Smooth muscle cell (in vitro differentiated cells): ENCODE data around the gene ABCC12. TPM values are rescaled to one million over a fixed set of nuclear protein-coding genes. Genes with fewer than 3 reads are reported as not detected.

Source experiments
- DNase-seq: peaks from one replicate; lab custom pipeline; 2025; ENCODE audit not compliant: unreplicated experiment; lab: John Stamatoyannopoulos, UW
- H2AFZ ChIP-seq: fragments of 200-600 bp; sonication (generic); 2 replicates; pipeline ENCODE4 v1.6.0; 2016; ENCODE audit warnings: antibody characterized with exemption, low read depth, mild to moderate bottlenecking
- H3F3A ChIP-seq: fragments of 200-600 bp; sonication (generic); 2 replicates; pipeline ENCODE4 v1.6.0; 2017; ENCODE audit warnings: antibody characterized with exemption, low read depth
- H3K27ac ChIP-seq: fragments of 200-600 bp; sonication (generic); 2 replicates; pipeline ENCODE4 v1.5.1; 2016; ENCODE audit warnings: low read depth, mild to moderate bottlenecking
- H3K27me3 ChIP-seq: fragments of 200-600 bp; sonication (generic); 2 replicates; pipeline ENCODE4 v1.6.1; 2016; ENCODE audit warnings: low read depth, mild to moderate bottlenecking
- H3K36me3 ChIP-seq: fragments of 200-600 bp; sonication (generic); 2 replicates; pipeline ENCODE4 v1.5.1; 2016; ENCODE audit warnings: low read depth
- H3K4me1 ChIP-seq: fragments of 200-600 bp; sonication (generic); 2 replicates; pipeline ENCODE4 v1.5.1; 2016; ENCODE audit warnings: low read depth
- H3K4me2 ChIP-seq: fragments of 200-600 bp; sonication (generic); 2 replicates; pipeline ENCODE4 v1.6.0; 2016; ENCODE audit warnings: mild to moderate bottlenecking
- H3K4me3 ChIP-seq: fragments of 200-600 bp; sonication (generic); 2 replicates; pipeline ENCODE4 v1.5.1; 2016; ENCODE audit warnings: mild to moderate bottlenecking
- H3K79me2 ChIP-seq: fragments of 200-600 bp; sonication (generic); 2 replicates; pipeline ENCODE4 v1.6.0; 2016; ENCODE audit warnings: low read depth, mild to moderate bottlenecking
- H3K9ac ChIP-seq: fragments of 200-600 bp; sonication (generic); 2 replicates; pipeline ENCODE4 v1.6.0; 2016; ENCODE audit warnings: low read depth
- H3K9me3 ChIP-seq: fragments of 200-600 bp; sonication (generic); replicated peaks from 2 replicates; pipeline ENCODE4 v1.5.1; 2016; ENCODE audit warnings: low read depth
- H4K20me1 ChIP-seq: fragments of 200-600 bp; sonication (generic); 2 replicates; pipeline ENCODE4 v1.6.0; 2016; ENCODE audit warnings: low read depth
- WGBS: methylation state at CpG from one replicate; pipeline ENCODE4 v1.1.7; 2016; ENCODE audit warnings: low lambda C conversion rate; 5-methylcytosine and 5-hydroxymethylcytosine counted together
- polyA plus RNA-seq: library from polyadenylated mRNA; unstranded; fragments of >200 nt; fragmentation: Nextera tagmentation; extraction: Ambion mirVana; gene quantifications from 2 replicates; pipeline ENCODE4 v1.2.1, GENCODE V29; 2016
- total RNA-seq: library from RNA; depleted of rRNA; stranded (reverse); fragments of >200 nt; gene quantifications from 2 replicates; pipeline ENCODE4 v1.2.3, GENCODE V29; 2014
- TF ChIP-seq, protein P1 (sequence below): fragments of 200-600 bp; sonication (generic); IDR thresholded peaks from 2 replicates; pipeline ENCODE4 v1.5.1; 2017; ENCODE audit warnings: borderline replicate concordance, mild to moderate bottlenecking, antibody characterized with exemption; ENCODE audit not compliant: insufficient read depth, poor library complexity, severe bottlenecking

ABCC12 gene
- total and polyA plus RNA-seq, 2 experiments from 2014 or later: not detected

DNA sequence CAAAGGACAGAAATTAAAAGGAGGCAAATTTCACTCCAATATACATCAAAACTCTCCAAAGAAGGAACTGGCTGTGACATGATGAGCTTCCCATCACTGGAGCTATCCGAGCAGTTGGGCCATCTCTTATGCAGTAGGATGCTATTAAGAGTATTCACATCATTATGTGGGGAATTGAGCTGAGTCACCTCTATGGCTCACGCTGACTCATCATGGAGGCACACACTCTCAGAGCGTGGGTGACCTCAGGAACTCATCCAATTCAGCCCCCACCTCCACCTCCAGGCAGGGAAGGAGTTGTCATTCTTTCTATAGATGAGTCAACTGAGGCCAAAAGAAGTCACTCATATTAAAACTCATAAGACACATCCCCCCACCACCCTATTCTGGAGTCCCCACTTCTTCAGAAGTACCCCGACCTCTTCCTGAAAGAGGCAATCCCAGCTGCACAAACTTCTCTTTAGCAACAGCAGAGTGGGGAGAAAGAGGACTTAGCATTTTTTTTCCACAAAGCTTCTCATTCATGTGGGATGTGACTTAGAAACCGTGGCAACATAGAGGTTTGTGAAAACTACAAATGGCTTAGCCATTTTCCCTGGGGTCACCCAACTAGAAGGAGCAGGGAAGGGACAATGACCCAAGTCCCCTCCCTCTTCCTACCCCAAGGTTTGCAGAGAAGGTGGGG lies 32.5 kb downstream of the ABCC12 start:
- 14% methylated on average over 5 of the region's 5 CpGs for WGBS
- peaks cover 13% of the 10 kb centered on the region for H3F3A ChIP-seq
- no peaks in the 10 kb centered on the region for H3K36me3 ChIP-seq
- H3K27me3 ChIP-seq: no peaks in the 10 kb centered on the region
- H3K4me2 ChIP-seq: peak overlapping the region; percentile 66
- H3K9ac ChIP-seq: peak overlapping the region; percentile 67
- DNase-seq: no peak
- H3K79me2 ChIP-seq: no peaks in the 10 kb centered on the region
- H3K9me3 ChIP-seq: no peaks in the 10 kb centered on the region
- peak overlapping the region; percentile 9 for H2AFZ ChIP-seq
- peaks cover 11% of the 10 kb centered on the region for H3K4me1 ChIP-seq
- H4K20me1 ChIP-seq: no peaks in the 10 kb centered on the region
- H3K4me3 ChIP-seq: no peak overlapping the region
- peak overlapping the region; percentile 94 for H3K27ac ChIP-seq
- TF ChIP-seq, protein P1, sequence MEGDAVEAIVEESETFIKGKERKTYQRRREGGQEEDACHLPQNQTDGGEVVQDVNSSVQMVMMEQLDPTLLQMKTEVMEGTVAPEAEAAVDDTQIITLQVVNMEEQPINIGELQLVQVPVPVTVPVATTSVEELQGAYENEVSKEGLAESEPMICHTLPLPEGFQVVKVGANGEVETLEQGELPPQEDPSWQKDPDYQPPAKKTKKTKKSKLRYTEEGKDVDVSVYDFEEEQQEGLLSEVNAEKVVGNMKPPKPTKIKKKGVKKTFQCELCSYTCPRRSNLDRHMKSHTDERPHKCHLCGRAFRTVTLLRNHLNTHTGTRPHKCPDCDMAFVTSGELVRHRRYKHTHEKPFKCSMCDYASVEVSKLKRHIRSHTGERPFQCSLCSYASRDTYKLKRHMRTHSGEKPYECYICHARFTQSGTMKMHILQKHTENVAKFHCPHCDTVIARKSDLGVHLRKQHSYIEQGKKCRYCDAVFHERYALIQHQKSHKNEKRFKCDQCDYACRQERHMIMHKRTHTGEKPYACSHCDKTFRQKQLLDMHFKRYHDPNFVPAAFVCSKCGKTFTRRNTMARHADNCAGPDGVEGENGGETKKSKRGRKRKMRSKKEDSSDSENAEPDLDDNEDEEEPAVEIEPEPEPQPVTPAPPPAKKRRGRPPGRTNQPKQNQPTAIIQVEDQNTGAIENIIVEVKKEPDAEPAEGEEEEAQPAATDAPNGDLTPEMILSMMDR: no peak

DNA sequence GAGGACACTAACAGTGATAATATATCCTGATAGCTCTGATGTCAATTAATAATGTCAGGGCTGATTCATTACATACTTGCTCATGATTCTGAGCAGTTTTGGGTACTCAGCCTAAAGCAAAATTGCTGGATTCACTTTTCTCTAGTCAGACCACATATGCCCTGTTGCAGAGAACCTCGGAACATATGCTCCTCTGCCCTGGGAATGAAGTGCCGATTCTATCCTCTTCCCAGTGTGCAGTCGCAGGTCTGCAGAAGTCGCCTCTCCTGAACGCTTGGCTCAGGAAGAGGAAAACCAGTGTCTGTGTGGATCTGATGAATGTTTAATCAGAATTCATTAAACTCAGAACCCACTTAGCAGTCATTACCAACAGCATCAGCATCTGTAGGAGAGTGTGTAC lies 34.5 kb downstream of the ABCC12 start:
- peaks cover 13% of the 10 kb centered on the region for H3F3A ChIP-seq
- no peaks in the 10 kb centered on the region for H3K9me3 ChIP-seq
- no peak overlapping the region for H3K4me2 ChIP-seq
- no peaks in the 10 kb centered on the region for H3K36me3 ChIP-seq
- no peaks in the 10 kb centered on the region for H4K20me1 ChIP-seq
- H2AFZ ChIP-seq: no peak overlapping the region
- no peak overlapping the region for H3K4me3 ChIP-seq
- WGBS: 97% methylated on average over 5 of the region's 5 CpGs
- peaks cover 7% of the 10 kb centered on the region for H3K4me1 ChIP-seq
- no peaks in the 10 kb centered on the region for H3K79me2 ChIP-seq
- no peaks in the 10 kb centered on the region for H3K27me3 ChIP-seq
- DNase-seq: no peak
- no peak overlapping the region for H3K27ac ChIP-seq
- TF ChIP-seq, protein P1: no peak
- no peak overlapping the region for H3K9ac ChIP-seq

DNA sequence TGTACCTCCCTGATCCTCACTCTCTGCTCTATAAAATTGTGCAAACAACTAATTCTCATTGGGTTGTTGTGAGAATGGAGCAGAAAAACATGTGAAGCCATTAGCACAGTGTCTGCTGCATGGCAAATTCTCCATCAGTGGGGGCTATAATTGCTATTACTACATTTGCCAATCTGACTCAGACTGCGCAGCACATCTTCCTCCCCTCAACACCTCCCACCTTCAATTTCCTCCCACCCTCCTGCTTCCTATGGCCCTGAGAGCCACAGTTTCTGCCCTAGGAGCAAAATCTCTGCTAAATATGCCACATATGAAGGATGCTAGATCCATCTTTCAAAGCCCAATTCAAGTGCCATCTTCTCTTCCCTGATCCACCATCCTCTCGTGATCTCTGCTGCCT lies 37.0 kb downstream of the ABCC12 start:
- Histone ChIP-seq H3K27me3 (no peaks in the 10 kb centered on the region), H3K79me2 (no peaks in the 10 kb centered on the region)
- WGBS: 95% methylated on average over 2 of the region's 2 CpGs

More for the DNA sequence above, 37.0 kb downstream of the ABCC12 start:
- Histone ChIP-seq H3K9me3 (no peaks in the 10 kb centered on the region), H3K27ac (no peak overlapping the region), H2AFZ (no peak overlapping the region), H3F3A (peaks cover 12% of the 10 kb centered on the region), H3K4me1 (peaks cover 6% of the 10 kb centered on the region), H4K20me1 (no peaks in the 10 kb centered on the region), H3K36me3 (no peaks in the 10 kb centered on the region), H3K4me2 (no peak overlapping the region), H3K9ac (no peak overlapping the region), H3K4me3 (no peak overlapping the region)
- no peak for DNase-seq
- TF ChIP-seq, protein P1: no peak
